ENCODE data around the gene CCN2. TPM values are rescaled to one million over a fixed set of nuclear protein-coding genes. Genes with fewer than 3 reads are reported as not detected.

The CCN2 gene
- total RNA-seq = 118 TPM

GRCh38 chr6:131950767-131951575, at the start of gene CCN2:
TSS of gene CCN2 (minus strand) at chr6:131951372. CDS start at chr6:131951172, 200 bp downstream.
- DNase-seq (ENCODE audit: extremely low spot score in 2 of 2) = no peak
- TF ChIP-seq POLR2A (IDR thresholded peaks at IDR 0.05) = peak in 1 of 2 donors; percentile 77
- peak; percentile 35 to 77 for TF ChIP-seq POLR2AphosphoS5 (IDR thresholded peaks at IDR 0.05; ENCODE audit: insufficient read depth in 1 of 2, low read depth in 1 of 2)
- TF ChIP-seq CTCF (IDR thresholded peaks at IDR 0.05) = peak in 1 of 3 experiments; percentile 12
- intact Hi-C loops (cut with DNase I) = loop anchor here (10.0 kb wide), 1 partner anchor 864 kb away; the partner anchor contains the start of gene RPS12
- H3K4me1 ChIP-seq = peaks cover 21% of the 10 kb centered on the region
- H3K9me3 ChIP-seq = no peaks in the 10 kb centered on the region
- H3K27ac ChIP-seq = peak within 1 kb of the TSS; percentile 92
- H3K4me3 ChIP-seq = peak within 1 kb of the TSS; percentile 63 to 94
- H3K27me3 ChIP-seq = no peaks in the 10 kb centered on the region
- no peaks in the 10 kb centered on the region for H3K36me3 ChIP-seq

- no peaks in the 10 kb centered on the region for H3K9me3 ChIP-seq
- TF ChIP-seq POLR2AphosphoS5 (IDR thresholded peaks at IDR 0.05; ENCODE audit: insufficient read depth in 1 of 2, low read depth in 1 of 2) = no peak
- no peak for TF ChIP-seq POLR2A (IDR thresholded peaks at IDR 0.05)
- TF ChIP-seq CTCF (IDR thresholded peaks at IDR 0.05) = no peak
- no peak for DNase-seq (ENCODE audit: extremely low spot score in 2 of 2)
- no peaks in the 10 kb centered on the region for H3K27me3 ChIP-seq
- H3K4me1 ChIP-seq = no peaks in the 10 kb centered on the region
- no peak overlapping the region for H3K27ac ChIP-seq
- intact Hi-C loops (cut with DNase I) = no loop called here
- H3K36me3 ChIP-seq = no peaks in the 10 kb centered on the region
- H3K4me3 ChIP-seq = no peak overlapping the region
These were observed 49.1 kb upstream of the CCN2 start for GRCh38 chr6:132000296-132000695.

- TF ChIP-seq POLR2A (IDR thresholded peaks at IDR 0.05) (no peak), CTCF (IDR thresholded peaks at IDR 0.05) (no peak), POLR2AphosphoS5 (IDR thresholded peaks at IDR 0.05; ENCODE audit: insufficient read depth in 1 of 2, low read depth in 1 of 2) (no peak)
- H3K36me3 ChIP-seq = no peaks in the 10 kb centered on the region
- H3K4me1 ChIP-seq = no peaks in the 10 kb centered on the region
- H3K27ac ChIP-seq = no peak overlapping the region
- intact Hi-C loops (cut with DNase I) = no loop called here
- no peaks in the 10 kb centered on the region for H3K27me3 ChIP-seq
- no peak for DNase-seq (ENCODE audit: extremely low spot score in 2 of 2)
- no peak overlapping the region for H3K4me3 ChIP-seq
- H3K9me3 ChIP-seq = no peaks in the 10 kb centered on the region
These were observed 48.5 kb upstream of the CCN2 start for GRCh38 chr6:131999545-132000146.

- Histone ChIP-seq H3K9me3 (no peaks in the 10 kb centered on the region), H3K27me3 (no peaks in the 10 kb centered on the region), H3K36me3 (no peaks in the 10 kb centered on the region), H3K4me1 (no peaks in the 10 kb centered on the region), H3K27ac (peak overlapping the region; percentile 7), H3K4me3 (no peak overlapping the region)
- no peak for DNase-seq (ENCODE audit: extremely low spot score in 2 of 2)
- no peak for TF ChIP-seq POLR2AphosphoS5 (IDR thresholded peaks at IDR 0.05; ENCODE audit: insufficient read depth in 1 of 2, low read depth in 1 of 2)
- no peak for TF ChIP-seq POLR2A (IDR thresholded peaks at IDR 0.05)
- TF ChIP-seq CTCF (IDR thresholded peaks at IDR 0.05) = no peak
- intact Hi-C loops (cut with DNase I) = no loop called here
These were observed 47.2 kb upstream of the CCN2 start for GRCh38 chr6:131998255-131998982.

Measured in vagina (tissue), 2 donors.